Measurements from ENCODE around the gene CLCN5. TPM values are rescaled to one million over a fixed set of nuclear protein-coding genes. Genes with fewer than 3 reads are reported as not detected.

CLCN5 gene
- total RNA-seq, 1 experiment from 2014 or later, result 8.1 TPM

DNA sequence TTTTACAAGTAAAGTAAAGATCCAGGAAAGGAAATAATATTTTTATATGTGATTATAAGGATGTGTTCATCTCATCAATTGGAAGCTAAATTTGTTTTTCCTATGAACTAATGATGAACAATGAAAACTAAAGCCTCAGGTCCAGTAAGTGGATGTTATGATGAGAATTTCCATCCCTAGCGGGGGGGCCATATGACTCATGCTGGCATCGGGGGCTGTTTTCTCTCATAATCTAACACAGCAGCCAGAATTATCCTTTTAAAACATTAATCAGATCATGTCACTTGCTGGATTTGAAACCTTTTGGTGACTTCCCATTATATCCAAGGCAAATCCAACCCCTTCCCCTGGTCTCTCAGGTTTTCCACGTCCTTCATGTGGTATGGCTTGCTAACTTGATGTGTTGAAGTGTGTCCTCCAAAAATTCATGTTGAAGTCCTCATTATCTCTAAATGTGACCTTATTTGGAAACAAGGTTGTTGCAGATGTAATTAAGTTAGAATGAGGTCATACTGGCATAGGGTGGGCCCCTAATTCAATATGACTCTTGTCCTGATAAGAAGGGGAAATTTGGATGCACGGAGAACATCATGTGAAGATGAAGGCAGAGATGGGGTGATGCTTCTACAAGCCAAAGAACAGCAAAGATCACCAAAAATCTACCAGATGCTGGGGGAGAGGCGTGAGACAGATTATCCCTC lies 181.6 kb downstream of the CLCN5 start:
- no peak overlapping the region for H3K27ac ChIP-seq (ENCODE audit: low read length)
- no peaks in the 10 kb centered on the region for H3K36me3 ChIP-seq (ENCODE audit: insufficient read depth, low read length)
- H4K20me1 ChIP-seq (ENCODE audit: insufficient read depth, low read depth, low read length), result 0 out of 2 replicates have a peak, but pooled peaks cover 4% of the 10 kb centered on the region
- no peak overlapping the region for H2AFZ ChIP-seq (ENCODE audit: low read length)
- DNase-seq, result no peak
- H3K9me3 ChIP-seq (ENCODE audit: low read length), result no peaks in the 10 kb centered on the region
- H3K4me1 ChIP-seq (ENCODE audit: low read length), result no peaks in the 10 kb centered on the region
- no peaks in the 10 kb centered on the region for H3K79me2 ChIP-seq (ENCODE audit: low read length)
- no peak overlapping the region for H3K4me2 ChIP-seq (ENCODE audit: low read depth, low read length, poor library complexity, severe bottlenecking)
- no peak overlapping the region for H3K4me3 ChIP-seq (ENCODE audit: low read length)
- no peaks in the 10 kb centered on the region for H3K27me3 ChIP-seq (ENCODE audit: low read length)
- H3K9me2 ChIP-seq (replicated peaks; ENCODE audit: insufficient read depth, low read length), result no peaks in the 10 kb centered on the region
- no peak overlapping the region for H3K9ac ChIP-seq (ENCODE audit: low read length)

DNA sequence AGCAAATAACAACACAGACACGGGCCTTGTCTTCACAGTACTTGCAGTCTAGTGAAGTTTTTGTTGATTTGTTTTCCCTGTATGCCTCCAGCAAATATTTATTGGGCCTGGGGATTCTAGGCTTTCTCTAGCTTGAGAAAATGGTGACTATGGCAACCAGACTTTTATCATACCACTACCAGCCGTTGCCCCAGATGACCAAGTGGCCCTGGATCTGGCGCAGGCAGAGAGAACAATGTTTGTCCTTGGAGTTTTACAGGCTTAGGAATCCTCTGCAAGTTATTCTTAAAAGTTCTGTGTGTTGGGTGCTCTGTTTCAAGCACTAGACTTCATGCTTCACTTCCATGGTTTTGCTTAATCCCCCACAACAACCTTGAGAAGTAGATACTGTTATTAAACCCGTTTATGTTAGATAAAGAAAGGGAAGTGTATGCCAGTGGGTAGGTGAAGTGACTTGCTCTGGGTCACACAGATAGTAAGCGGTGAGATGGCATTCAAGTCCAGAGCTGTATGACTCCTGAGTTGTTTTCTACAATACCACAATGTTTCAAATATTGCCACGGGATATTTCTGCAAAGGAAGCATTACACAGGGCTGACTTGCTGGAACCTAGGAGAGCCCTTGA lies 183.8 kb downstream of the CLCN5 start:
- H4K20me1 ChIP-seq (ENCODE audit: insufficient read depth, low read depth, low read length), result no peaks in the 10 kb centered on the region
- no peaks in the 10 kb centered on the region for H3K36me3 ChIP-seq (ENCODE audit: insufficient read depth, low read length)
- no peak overlapping the region for H2AFZ ChIP-seq (ENCODE audit: low read length)
- H3K9me2 ChIP-seq (replicated peaks; ENCODE audit: insufficient read depth, low read length), result no peaks in the 10 kb centered on the region
- H3K27ac ChIP-seq (ENCODE audit: low read length), result no peak overlapping the region
- no peak overlapping the region for H3K4me3 ChIP-seq (ENCODE audit: low read length)
- H3K9ac ChIP-seq (ENCODE audit: low read length), result no peak overlapping the region
- no peak overlapping the region for H3K4me2 ChIP-seq (ENCODE audit: low read depth, low read length, poor library complexity, severe bottlenecking)
- DNase-seq, result no peak
- no peaks in the 10 kb centered on the region for H3K9me3 ChIP-seq (ENCODE audit: low read length)
- H3K79me2 ChIP-seq (ENCODE audit: low read length), result no peaks in the 10 kb centered on the region
- H3K27me3 ChIP-seq (ENCODE audit: low read length), result no peaks in the 10 kb centered on the region
- no peaks in the 10 kb centered on the region for H3K4me1 ChIP-seq (ENCODE audit: low read length)

DNA sequence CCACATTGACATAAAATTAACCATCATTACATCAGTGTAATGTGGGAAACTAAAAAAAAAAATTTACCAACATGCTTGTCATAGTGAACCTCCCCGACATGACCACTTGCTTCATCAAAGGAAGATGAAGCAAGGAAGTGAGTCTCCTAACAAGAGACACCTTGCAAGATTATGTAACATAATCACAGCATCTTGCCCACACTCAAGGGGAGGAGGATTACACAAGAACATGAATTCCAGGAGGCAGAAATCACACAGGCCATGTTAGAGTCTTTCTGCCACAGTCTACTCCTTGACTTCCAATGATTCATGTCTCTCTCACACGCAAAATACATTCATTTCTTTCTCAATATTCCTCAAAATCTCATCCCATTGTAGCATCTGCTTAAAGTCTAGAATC lies 185.1 kb downstream of the CLCN5 start:
- H3K27me3 ChIP-seq (ENCODE audit: low read length), result no peaks in the 10 kb centered on the region
- H3K4me1 ChIP-seq (ENCODE audit: low read length), result peaks cover 5% of the 10 kb centered on the region

DNA sequence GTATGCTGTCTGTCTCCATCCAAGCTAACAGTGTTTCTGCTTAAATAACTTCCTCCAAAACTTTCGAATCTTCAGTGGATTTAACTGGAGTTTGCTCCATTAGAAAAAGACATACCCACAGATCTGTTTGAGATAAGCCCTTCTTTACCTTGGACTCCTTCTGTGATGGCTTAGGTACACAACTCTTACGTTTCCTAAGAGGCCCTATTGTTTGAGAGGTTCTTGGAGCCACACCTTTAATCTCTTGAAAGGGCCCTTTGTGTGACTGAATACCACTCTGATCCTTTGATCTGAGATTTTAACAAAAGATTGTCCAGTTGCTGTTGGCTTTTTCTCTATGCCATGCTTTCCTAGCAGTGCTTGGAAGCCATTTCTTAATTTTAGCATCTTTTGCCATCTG lies 185.9 kb downstream of the CLCN5 start:
- H3K9me2 ChIP-seq (replicated peaks; ENCODE audit: insufficient read depth, low read length), result no peaks in the 10 kb centered on the region
- no peaks in the 10 kb centered on the region for H4K20me1 ChIP-seq (ENCODE audit: insufficient read depth, low read depth, low read length)
- H2AFZ ChIP-seq (ENCODE audit: low read length), result no peak overlapping the region
- no peak for DNase-seq
- no peak overlapping the region for H3K27ac ChIP-seq (ENCODE audit: low read length)
- no peaks in the 10 kb centered on the region for H3K79me2 ChIP-seq (ENCODE audit: low read length)
- H3K9ac ChIP-seq (ENCODE audit: low read length), result no peak overlapping the region
- H3K4me1 ChIP-seq (ENCODE audit: low read length), result peaks cover 5% of the 10 kb centered on the region
- H3K36me3 ChIP-seq (ENCODE audit: insufficient read depth, low read length), result no peaks in the 10 kb centered on the region
- no peaks in the 10 kb centered on the region for H3K9me3 ChIP-seq (ENCODE audit: low read length)
- no peak overlapping the region for H3K4me2 ChIP-seq (ENCODE audit: low read depth, low read length, poor library complexity, severe bottlenecking)
- H3K4me3 ChIP-seq (ENCODE audit: low read length), result no peak overlapping the region
- H3K27me3 ChIP-seq (ENCODE audit: low read length), result no peaks in the 10 kb centered on the region

More for the DNA sequence above, 185.1 kb downstream of the CLCN5 start:
- Histone ChIP-seq H3K4me3 (ENCODE audit: low read length) (no peak overlapping the region), H3K36me3 (ENCODE audit: insufficient read depth, low read length) (no peaks in the 10 kb centered on the region), H3K4me2 (ENCODE audit: low read depth, low read length, poor library complexity, severe bottlenecking) (no peak overlapping the region), H3K9me3 (ENCODE audit: low read length) (no peaks in the 10 kb centered on the region), H2AFZ (ENCODE audit: low read length) (no peak overlapping the region), H3K9me2 (replicated peaks; ENCODE audit: insufficient read depth, low read length) (no peaks in the 10 kb centered on the region), H3K27ac (ENCODE audit: low read length) (no peak overlapping the region), H4K20me1 (ENCODE audit: insufficient read depth, low read depth, low read length) (no peaks in the 10 kb centered on the region), H3K79me2 (ENCODE audit: low read length) (no peaks in the 10 kb centered on the region), H3K9ac (ENCODE audit: low read length) (no peak overlapping the region)
- DNase-seq, result no peak

DNA sequence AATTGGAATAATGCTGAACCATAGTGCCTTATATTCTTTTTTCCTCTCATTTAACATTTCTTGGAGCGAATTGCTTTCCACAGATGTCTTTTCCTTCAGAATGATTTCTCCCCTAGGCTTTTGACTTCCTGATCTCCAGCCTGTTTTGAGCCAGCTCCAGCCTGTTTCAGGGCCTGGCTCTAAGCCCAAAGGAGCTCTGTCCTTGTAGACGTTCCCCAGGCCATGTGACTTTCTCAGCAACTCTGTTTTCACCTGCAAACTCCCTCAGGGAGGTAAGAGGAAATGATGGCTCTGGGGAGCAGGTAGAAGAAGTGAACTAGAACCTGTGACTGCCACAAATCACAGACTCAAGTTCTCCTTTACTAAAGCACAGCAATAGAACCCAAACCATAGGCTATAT lies 189.3 kb downstream of the CLCN5 start:
- H3K9ac ChIP-seq (ENCODE audit: low read length), result no peak overlapping the region
- no peak overlapping the region for H3K27ac ChIP-seq (ENCODE audit: low read length)
- no peak overlapping the region for H3K4me2 ChIP-seq (ENCODE audit: low read depth, low read length, poor library complexity, severe bottlenecking)
- H3K79me2 ChIP-seq (ENCODE audit: low read length), result no peaks in the 10 kb centered on the region
- H4K20me1 ChIP-seq (ENCODE audit: insufficient read depth, low read depth, low read length), result no peaks in the 10 kb centered on the region
- H3K36me3 ChIP-seq (ENCODE audit: insufficient read depth, low read length), result no peaks in the 10 kb centered on the region
- no peaks in the 10 kb centered on the region for H3K9me2 ChIP-seq (replicated peaks; ENCODE audit: insufficient read depth, low read length)
- H2AFZ ChIP-seq (ENCODE audit: low read length), result no peak overlapping the region
- H3K4me3 ChIP-seq (ENCODE audit: low read length), result no peak overlapping the region
- no peaks in the 10 kb centered on the region for H3K27me3 ChIP-seq (ENCODE audit: low read length)
- H3K4me1 ChIP-seq (ENCODE audit: low read length), result peaks cover 5% of the 10 kb centered on the region
- DNase-seq, result no peak
- H3K9me3 ChIP-seq (ENCODE audit: low read length), result no peaks in the 10 kb centered on the region

DNA sequence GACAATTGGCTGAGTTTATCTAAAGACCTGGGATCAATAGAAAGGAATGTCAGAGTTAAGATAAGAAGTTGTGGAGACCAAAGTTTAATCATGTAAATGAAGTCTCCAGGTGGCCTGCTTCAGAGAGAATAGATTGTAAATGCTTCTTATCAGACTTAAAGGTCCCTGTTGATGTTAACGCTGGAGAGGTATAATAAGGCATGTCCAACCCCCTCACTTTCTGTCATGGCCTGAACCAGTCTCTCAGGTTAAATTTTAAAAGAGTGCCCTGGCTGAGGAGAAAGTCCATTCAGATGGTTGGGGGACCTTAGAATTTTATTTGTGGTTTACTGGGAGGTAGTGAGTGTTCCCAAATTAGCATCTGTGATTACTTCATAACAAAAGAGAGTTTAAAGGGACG lies 191.7 kb downstream of the CLCN5 start:
- no peak overlapping the region for H3K4me2 ChIP-seq (ENCODE audit: low read depth, low read length, poor library complexity, severe bottlenecking)
- no peaks in the 10 kb centered on the region for H4K20me1 ChIP-seq (ENCODE audit: insufficient read depth, low read depth, low read length)
- no peaks in the 10 kb centered on the region for H3K79me2 ChIP-seq (ENCODE audit: low read length)
- no peak overlapping the region for H2AFZ ChIP-seq (ENCODE audit: low read length)
- H3K9me3 ChIP-seq (ENCODE audit: low read length), result no peaks in the 10 kb centered on the region
- no peak for DNase-seq
- H3K27ac ChIP-seq (ENCODE audit: low read length), result no peak overlapping the region
- no peaks in the 10 kb centered on the region for H3K36me3 ChIP-seq (ENCODE audit: insufficient read depth, low read length)
- H3K4me3 ChIP-seq (ENCODE audit: low read length), result no peak overlapping the region
- H3K27me3 ChIP-seq (ENCODE audit: low read length), result no peaks in the 10 kb centered on the region
- H3K9ac ChIP-seq (ENCODE audit: low read length), result no peak overlapping the region
- peaks cover 5% of the 10 kb centered on the region for H3K4me1 ChIP-seq (ENCODE audit: low read length)
- H3K9me2 ChIP-seq (replicated peaks; ENCODE audit: insufficient read depth, low read length), result no peaks in the 10 kb centered on the region

- Histone ChIP-seq H3K4me2 (ENCODE audit: low read depth, low read length, poor library complexity, severe bottlenecking) (no peak overlapping the region), H3K9me3 (ENCODE audit: low read length) (no peaks in the 10 kb centered on the region), H3K4me3 (ENCODE audit: low read length) (no peak overlapping the region), H3K9ac (ENCODE audit: low read length) (no peak overlapping the region), H3K27ac (ENCODE audit: low read length) (no peak overlapping the region), H3K79me2 (ENCODE audit: low read length) (no peaks in the 10 kb centered on the region), H3K36me3 (ENCODE audit: insufficient read depth, low read length) (no peaks in the 10 kb centered on the region), H3K4me1 (ENCODE audit: low read length) (peaks cover 5% of the 10 kb centered on the region), H3K9me2 (replicated peaks; ENCODE audit: insufficient read depth, low read length) (no peaks in the 10 kb centered on the region), H4K20me1 (ENCODE audit: insufficient read depth, low read depth, low read length) (no peaks in the 10 kb centered on the region), H3K27me3 (ENCODE audit: low read length) (no peaks in the 10 kb centered on the region), H2AFZ (ENCODE audit: low read length) (no peak overlapping the region)
- peak; percentile 44 for DNase-seq
Observed at GRCh38 chrX:50115973-50116372, 193.6 kb downstream of the CLCN5 start.

DNA sequence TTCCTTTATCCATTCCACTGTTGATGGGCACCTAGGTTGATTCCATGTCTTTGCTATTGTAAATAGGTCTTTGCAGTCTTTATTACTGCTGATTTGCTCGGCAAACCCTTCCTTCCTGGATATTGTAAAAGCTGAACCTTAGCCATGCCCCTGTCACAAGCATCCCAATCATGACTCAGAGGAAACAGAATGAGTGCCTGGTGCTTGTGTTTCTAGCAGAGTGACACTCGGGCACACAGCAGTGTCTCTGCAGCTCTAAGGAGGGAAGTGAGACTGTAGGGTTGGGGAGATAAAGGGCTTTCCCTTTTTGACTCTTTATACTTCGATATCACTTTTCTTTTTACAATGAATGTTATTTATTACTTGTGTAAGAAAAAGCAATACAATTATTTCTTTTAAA lies 195.1 kb downstream of the CLCN5 start:
- Histone ChIP-seq H4K20me1 (ENCODE audit: insufficient read depth, low read depth, low read length) (no peaks in the 10 kb centered on the region), H3K36me3 (ENCODE audit: insufficient read depth, low read length) (no peaks in the 10 kb centered on the region), H3K4me3 (ENCODE audit: low read length) (no peak overlapping the region), H3K79me2 (ENCODE audit: low read length) (no peaks in the 10 kb centered on the region), H3K9me2 (replicated peaks; ENCODE audit: insufficient read depth, low read length) (no peaks in the 10 kb centered on the region), H3K4me1 (ENCODE audit: low read length) (no peaks in the 10 kb centered on the region; the same call in 1 of the 2 replicates), H3K27ac (ENCODE audit: low read length) (no peak overlapping the region), H2AFZ (ENCODE audit: low read length) (no peak overlapping the region), H3K9me3 (ENCODE audit: low read length) (no peaks in the 10 kb centered on the region), H3K9ac (ENCODE audit: low read length) (no peak overlapping the region), H3K4me2 (ENCODE audit: low read depth, low read length, poor library complexity, severe bottlenecking) (no peak overlapping the region), H3K27me3 (ENCODE audit: low read length) (no peaks in the 10 kb centered on the region)
- DNase-seq, result no peak
